SU-DHL-6 (cell line): ENCODE data around the gene FAM114A1.

Experiments used
- CTCF ChIP-seq: fragments of 200-600 bp; sonication (generic); IDR thresholded peaks from one replicate; pipeline ENCODE4 v1.5.1; 2017; ENCODE audit warnings: antibody characterized with exemption, mild to moderate bottlenecking, low read length, moderate library complexity; ENCODE audit not compliant: insufficient read depth, poor library complexity, severe bottlenecking
- EZH2phosphoT487 ChIP-seq: fragments of 200-600 bp; sonication (generic), shearing (Covaris generic); conservative IDR thresholded peaks from 2 replicates; pipeline ENCODE4 v1.6.1; 2018; ENCODE audit warnings: mild to moderate bottlenecking, antibody characterized with exemption, low read length, moderate library complexity, mixed read lengths

DNA sequence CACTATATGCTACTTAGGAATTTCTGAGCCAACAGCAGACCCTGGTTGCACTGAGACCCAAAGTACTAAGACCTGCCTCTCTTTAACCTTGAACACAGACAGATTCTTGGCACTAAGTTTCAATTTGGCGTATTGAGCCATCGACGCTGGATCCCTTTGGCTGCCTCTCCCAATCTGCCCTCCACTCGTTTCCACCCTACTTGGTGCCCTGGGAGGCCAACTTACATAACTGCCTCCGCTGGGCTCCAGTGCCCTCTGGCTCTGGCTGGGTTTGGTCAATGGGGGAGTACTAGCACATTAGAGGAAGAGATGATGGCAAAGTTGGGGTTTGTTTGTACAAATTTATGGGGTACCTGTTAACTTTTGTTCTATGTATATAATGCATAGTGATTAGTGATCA, 101.1 kb downstream of the FAM114A1 start:
- TF ChIP-seq CTCF (no peak), EZH2phosphoT487 (no peak)
